Psoas muscle (tissue), 8 donors: Measurements from ENCODE around the gene CATSPER3. TPM values are rescaled to one million over a fixed set of nuclear protein-coding genes. Genes with fewer than 3 reads are reported as not detected.

ENCODE experiments used
- ATAC-seq, 4 donors: fragments of 200-7000 bp; cut with Tn5 transposase; one replicate each; pipeline ENCODE4 v1.9.1; 2020; ENCODE audit warnings: moderate library complexity in 3 of 4, mild to moderate bottlenecking in 2 of 4
- DNase-seq, 2 donors: peaks; one replicate each; pipeline ENCODE4 v3.0.0-alpha.2; 2020
- H3K27ac ChIP-seq: fragments of 200-600 bp; one replicate; pipeline ENCODE4 v1.8.0; 2022
- H3K27me3 ChIP-seq, 3 donors: fragments of 200-600 bp in 1 of 3; one replicate each; pipeline versions ENCODE4 v1.6.1 to v1.8.0; 2013 to 2022; ENCODE audit warnings: low read length in 2 of 3, mild to moderate bottlenecking in 2 of 3, moderate library complexity in 1 of 3; ENCODE audit not compliant: insufficient read depth in 3 of 3
- H3K36me3 ChIP-seq, 2 donors: fragments of 200-600 bp in 1 of 2; one replicate each; pipeline versions ENCODE4 v1.6.1 to v1.8.0; 2013 to 2022; ENCODE audit warnings: low read depth in 1 of 2, mild to moderate bottlenecking in 1 of 2, moderate library complexity in 1 of 2; ENCODE audit not compliant: insufficient read depth in 1 of 2
- H3K4me1 ChIP-seq: fragments of 200-600 bp; one replicate; pipeline ENCODE4 v1.8.0; 2022
- H3K4me3 ChIP-seq: fragments of 200-600 bp; one replicate; pipeline ENCODE4 v1.8.0; 2022; ENCODE audit warnings: mild to moderate bottlenecking
- H3K9me3 ChIP-seq: fragments of 200-600 bp; one replicate; pipeline ENCODE4 v1.8.0; 2022
- WGBS, 3 donors: extraction: QIAGEN DNeasy Blood & Tissue Kit; methylation state at CpG; one replicate each; pipeline versions ENCODE4 v1.1.6 to v1.1.7; 2013; 5-methylcytosine and 5-hydroxymethylcytosine counted together
- intact Hi-C, 2 donors: fragments of 100-400 bp; cut with DNase I; formaldehyde crosslinking; loops; one replicate each; pipeline versions ENCODE4 v1.11.0 to v1.14.2; 2022
- polyA plus RNA-seq, 3 donors: library from polyadenylated mRNA; stranded (reverse); fragments of 200-250 nt; gene quantifications; one replicate each; pipeline ENCODE4 v1.2.3, GENCODE V29; 2013
- total RNA-seq, 4 donors: library from RNA; stranded (reverse); fragmentation: NEBNext Ultra II Directional in 2 of 4; extraction: Animal tissue kit (Norgen Biotek cat#: 25700) in 2 of 4; gene quantifications; one replicate each; pipeline versions ENCODE4 v1.2.1 to v1.2.4, GENCODE V29; 2021 to 2023
- TF ChIP-seq, protein P1 (sequence below): fragments of 200-600 bp; IDR thresholded peaks from one replicate; pipeline ENCODE4 v1.8.0; 2022; ENCODE audit warnings: antibody characterized with exemption
- donor health status: healthy with polysubstance abuse.
- donor health status: DM: no; HTN: no; CAD: no; lungs with moderate emphysema.
- donor health status: Bipolar disorder and iron deficiency.
- donor health status: healthy.
- donor health status: DM: yes; HTN: yes; CAD: no.
- donor health status: DM: no; HTN: no; CAD: no.
- donor health status: DM: no; HTN: no; CAD: no.
- donor health status: DM: yes; HTN: yes; CAD: no.

Gene CATSPER3
- total and polyA plus RNA-seq, 7 donors, result 0.73 to 1.8 (median 1.4) TPM

GRCh38 chr5:135052511-135053145 lies 84.9 kb downstream of the CATSPER3 start:
- Histone ChIP-seq H3K4me3 (no peak overlapping the region), H3K36me3 (no peaks in the 10 kb centered on the region), H3K4me1 (peaks cover 31% of the 10 kb centered on the region), H3K9me3 (no peaks in the 10 kb centered on the region), H3K27ac (no peak overlapping the region), H3K27me3 (peaks cover 0 to 3% (median 0%) of the 10 kb centered on the region in 3 donors)
- 76 to 84% (median 77%) methylated on average over 6 of the region's 6 CpGs for WGBS, 3 donors
- ATAC-seq, result no peak
- TF ChIP-seq, protein P1, sequence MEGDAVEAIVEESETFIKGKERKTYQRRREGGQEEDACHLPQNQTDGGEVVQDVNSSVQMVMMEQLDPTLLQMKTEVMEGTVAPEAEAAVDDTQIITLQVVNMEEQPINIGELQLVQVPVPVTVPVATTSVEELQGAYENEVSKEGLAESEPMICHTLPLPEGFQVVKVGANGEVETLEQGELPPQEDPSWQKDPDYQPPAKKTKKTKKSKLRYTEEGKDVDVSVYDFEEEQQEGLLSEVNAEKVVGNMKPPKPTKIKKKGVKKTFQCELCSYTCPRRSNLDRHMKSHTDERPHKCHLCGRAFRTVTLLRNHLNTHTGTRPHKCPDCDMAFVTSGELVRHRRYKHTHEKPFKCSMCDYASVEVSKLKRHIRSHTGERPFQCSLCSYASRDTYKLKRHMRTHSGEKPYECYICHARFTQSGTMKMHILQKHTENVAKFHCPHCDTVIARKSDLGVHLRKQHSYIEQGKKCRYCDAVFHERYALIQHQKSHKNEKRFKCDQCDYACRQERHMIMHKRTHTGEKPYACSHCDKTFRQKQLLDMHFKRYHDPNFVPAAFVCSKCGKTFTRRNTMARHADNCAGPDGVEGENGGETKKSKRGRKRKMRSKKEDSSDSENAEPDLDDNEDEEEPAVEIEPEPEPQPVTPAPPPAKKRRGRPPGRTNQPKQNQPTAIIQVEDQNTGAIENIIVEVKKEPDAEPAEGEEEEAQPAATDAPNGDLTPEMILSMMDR, result no peak
- peak in 1 of 2 donors; percentile 8 for DNase-seq
- intact Hi-C loops, result no loop called here

DNA sequence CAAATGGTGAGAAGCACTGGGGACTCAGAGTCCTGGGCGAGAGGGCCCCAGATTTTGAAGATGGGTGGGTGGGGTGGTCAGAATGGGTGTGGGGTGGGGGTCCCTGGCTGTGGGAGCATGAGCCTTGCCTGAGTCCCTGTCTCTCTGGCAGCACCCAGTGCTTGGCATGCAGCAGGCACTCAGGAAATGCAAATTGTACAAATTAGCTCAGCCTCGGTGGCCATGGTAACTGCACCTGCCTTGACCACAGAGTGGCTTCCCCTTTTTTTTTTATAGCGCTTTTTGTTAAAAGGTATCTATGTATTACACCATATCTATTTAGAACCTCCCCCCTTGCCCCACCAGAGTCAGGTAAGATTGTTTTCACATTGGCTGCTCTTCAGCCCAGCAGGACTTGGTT lies 85.6 kb downstream of the CATSPER3 start:
- Histone ChIP-seq H3K9me3 (no peaks in the 10 kb centered on the region), H3K4me1 (peaks cover 31% of the 10 kb centered on the region), H3K27me3 (peaks cover 0 to 3% (median 0%) of the 10 kb centered on the region in 3 donors), H3K36me3 (no peaks in the 10 kb centered on the region), H3K27ac (no peak overlapping the region), H3K4me3 (no peak overlapping the region)
- DNase-seq (peak in 1 of 2 donors; percentile 12), ATAC-seq (no peak)
- TF ChIP-seq, protein P1, result no peak
- WGBS, 3 donors, result 81 to 93% (median 83%) methylated on average over 3 of the region's 3 CpGs
- intact Hi-C loops, result no loop called here

DNA sequence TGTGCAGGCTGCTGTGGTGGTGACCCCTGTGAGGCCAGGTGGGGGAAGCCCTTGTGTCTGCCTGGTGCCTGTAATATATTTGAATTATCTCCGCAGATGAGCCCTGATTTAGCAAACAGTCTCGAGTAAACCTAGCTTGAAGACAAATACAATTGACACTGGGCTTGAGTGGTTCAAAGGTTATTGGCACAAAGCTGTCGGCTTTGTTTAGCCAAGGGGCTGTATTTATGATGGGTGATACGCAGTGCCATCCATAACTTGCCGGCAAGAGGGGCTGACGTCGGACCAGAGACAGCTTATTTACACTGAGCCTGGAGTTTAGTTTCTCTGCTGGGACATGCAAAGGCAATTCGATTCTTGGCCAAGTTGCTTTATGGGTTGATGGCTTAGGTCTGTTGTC lies 86.3 kb downstream of the CATSPER3 start:
- TF ChIP-seq, protein P1, result no peak
- Histone ChIP-seq H3K27me3 (peaks cover 0 to 3% (median 0%) of the 10 kb centered on the region in 3 donors), H3K9me3 (no peaks in the 10 kb centered on the region), H3K4me1 (peaks cover 31% of the 10 kb centered on the region), H3K36me3 (no peaks in the 10 kb centered on the region), H3K4me3 (no peak overlapping the region), H3K27ac (no peak overlapping the region)
- ATAC-seq, result no peak
- intact Hi-C loops, result no loop called here
- WGBS, 3 donors, result 62 to 71% (median 62%) methylated on average over 8 of the region's 8 CpGs
- peak in 1 of 2 donors; percentile 3 for DNase-seq

DNA sequence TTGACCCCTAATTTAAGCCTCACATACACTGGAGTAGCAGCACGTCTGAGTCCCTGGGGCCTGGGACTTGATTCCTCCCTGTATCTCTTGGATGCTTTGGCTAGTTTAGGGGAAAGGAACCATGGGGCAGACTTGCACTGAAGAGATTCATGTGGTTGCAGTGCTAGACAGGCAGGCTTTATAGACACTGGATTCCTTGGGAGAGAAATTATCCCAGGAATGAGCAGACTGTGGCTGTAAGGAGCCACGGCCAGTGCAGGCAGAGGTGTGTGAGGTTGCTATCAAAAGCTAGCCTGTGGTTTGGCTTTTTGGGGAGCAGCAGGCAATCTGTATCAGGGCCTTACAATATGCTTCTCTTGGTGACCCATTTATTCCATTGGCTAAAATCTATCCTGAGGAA lies 86.8 kb downstream of the CATSPER3 start:
- peaks cover 0 to 3% (median 0%) of the 10 kb centered on the region in 3 donors for H3K27me3 ChIP-seq
- TF ChIP-seq, protein P1, result no peak
- no peak overlapping the region for H3K4me3 ChIP-seq
- H3K27ac ChIP-seq, result peak overlapping the region; percentile 86
- H3K9me3 ChIP-seq, result no peaks in the 10 kb centered on the region
- ATAC-seq, result no peak
- 59 to 76% (median 64%) methylated on average over 2 of the region's 2 CpGs for whole genome bisulfite sequencing, 3 donors
- H3K4me1 ChIP-seq, result peaks cover 31% of the 10 kb centered on the region
- intact Hi-C loops, result no loop called here
- no peaks in the 10 kb centered on the region for H3K36me3 ChIP-seq
- peak in 1 of 2 donors; percentile 4 for DNase-seq

- Histone ChIP-seq H3K4me1 (peaks cover 31% of the 10 kb centered on the region), H3K9me3 (no peaks in the 10 kb centered on the region), H3K4me3 (no peak overlapping the region), H3K27ac (peak overlapping the region; percentile 86), H3K36me3 (no peaks in the 10 kb centered on the region), H3K27me3 (no peaks in the 10 kb centered on the region)
- intact Hi-C loops, result no loop called here
- DNase-seq, result peak; percentile 78 to 95
- ATAC-seq, result peak; percentile 96 to 98 (median 98)
- WGBS, 3 donors, result 16 to 22% (median 20%) methylated on average over 5 of the region's 5 CpGs
- TF ChIP-seq, protein P1, result no peak
Observed at GRCh38 chr5:135055396-135055795, 87.7 kb downstream of the CATSPER3 start.
